ENCODE measurements around the gene PRKCSH. TPM values are rescaled to one million over a fixed set of nuclear protein-coding genes. Genes with fewer than 3 reads are reported as not detected.

Gene PRKCSH
- total and polyA plus RNA-seq, 5 donors from 2014 or later = 29.0 to 244 (median 32.5) TPM

- DNase-seq (no peak), ATAC-seq (ENCODE audit: low read depth in 2 of 2) (no peak)
- Mint-ChIP-seq H3K36me3 (peaks cover 26% of the 10 kb centered on the region), H3K27me3 (no peaks in the 10 kb centered on the region), H3K4me1 (no peaks in the 10 kb centered on the region), H3K27ac (peak overlapping the region in 1 of 3 donors; percentile 20), H3K9me3 (no peaks in the 10 kb centered on the region), H3K4me3 (no peak overlapping the region)
- peaks cover 12% of the 10 kb centered on the region for H3K36me3 ChIP-seq (ENCODE audit: control insufficient read depth, insufficient read depth, low read length)
- H3K27me3 ChIP-seq (ENCODE audit: control insufficient read depth, insufficient read depth, low read length) = no peaks in the 10 kb centered on the region
- no peak overlapping the region for H3K4me3 ChIP-seq (ENCODE audit: low read depth, low read length)
- H3K27ac ChIP-seq (ENCODE audit: insufficient read depth, low read length, poor library complexity, severe bottlenecking) = no peak overlapping the region
- no peaks in the 10 kb centered on the region for H3K9me3 ChIP-seq (ENCODE audit: control insufficient read depth in 2 of 2, low read length in 2 of 2)
- H3K4me1 ChIP-seq (ENCODE audit: control insufficient read depth, insufficient read depth, low read length, poor library complexity, severe bottlenecking) = no peaks in the 10 kb centered on the region
These were observed 60.5 kb downstream of the PRKCSH start for GRCh38 chr19:11495885-11496284.

GRCh38 chr19:11496391-11497163 is 61.1 kb downstream of the PRKCSH start:
- H3K4me1 ChIP-seq (ENCODE audit: control insufficient read depth, insufficient read depth, low read length, poor library complexity, severe bottlenecking) = no peaks in the 10 kb centered on the region
- Mint-ChIP-seq H3K27ac (peak overlapping the region in 1 of 3 donors; percentile 29), H3K4me1 (peaks cover 0 to 3% (median under 1%) of the 10 kb centered on the region in 4 donors), H3K9me3 (no peaks in the 10 kb centered on the region), H3K4me3 (no peak overlapping the region), H3K27me3 (no peaks in the 10 kb centered on the region), H3K36me3 (peaks cover 25% of the 10 kb centered on the region)
- DNase-seq (peak; percentile 41 to 60 (median 52)), ATAC-seq (ENCODE audit: low read depth in 2 of 2) (peak in 1 of 2 donors; percentile 34)
- H3K27me3 ChIP-seq (ENCODE audit: control insufficient read depth, insufficient read depth, low read length) = no peaks in the 10 kb centered on the region
- H3K9me3 ChIP-seq (ENCODE audit: control insufficient read depth in 2 of 2, low read length in 2 of 2) = no peaks in the 10 kb centered on the region
- no peak overlapping the region for H3K4me3 ChIP-seq (ENCODE audit: low read depth, low read length)
- H3K27ac ChIP-seq (ENCODE audit: insufficient read depth, low read length, poor library complexity, severe bottlenecking) = no peak overlapping the region
- peaks cover 9% of the 10 kb centered on the region for H3K36me3 ChIP-seq (ENCODE audit: control insufficient read depth, insufficient read depth, low read length)

- Histone ChIP-seq H3K36me3 (ENCODE audit: control insufficient read depth, insufficient read depth, low read length) (peaks cover 5% of the 10 kb centered on the region), H3K9me3 (ENCODE audit: control insufficient read depth in 2 of 2, low read length in 2 of 2) (no peaks in the 10 kb centered on the region), H3K4me1 (ENCODE audit: control insufficient read depth, insufficient read depth, low read length, poor library complexity, severe bottlenecking) (peaks cover under 1% of the 10 kb centered on the region), H3K27ac (ENCODE audit: insufficient read depth, low read length, poor library complexity, severe bottlenecking) (no peak overlapping the region), H3K4me3 (ENCODE audit: low read depth, low read length) (no peak overlapping the region), H3K27me3 (ENCODE audit: control insufficient read depth, insufficient read depth, low read length) (no peaks in the 10 kb centered on the region)
- H3K9me3 Mint-ChIP-seq = no peaks in the 10 kb centered on the region
- H3K36me3 Mint-ChIP-seq = peaks cover 29% of the 10 kb centered on the region
- H3K4me3 Mint-ChIP-seq = no peak overlapping the region
- DNase-seq (no peak), ATAC-seq (ENCODE audit: low read depth in 2 of 2) (no peak)
- no peaks in the 10 kb centered on the region for H3K27me3 Mint-ChIP-seq
- peaks cover 0 to 12% (median 7%) of the 10 kb centered on the region in 4 donors for H3K4me1 Mint-ChIP-seq
- no peak overlapping the region for H3K27ac Mint-ChIP-seq
These were observed 63.8 kb downstream of the PRKCSH start for GRCh38 chr19:11499220-11499726.

GRCh38 chr19:11499890-11500420 is 64.5 kb downstream of the PRKCSH start:
- Mint-ChIP-seq H3K4me3 (no peak overlapping the region), H3K36me3 (peaks cover 27% of the 10 kb centered on the region), H3K9me3 (no peaks in the 10 kb centered on the region), H3K4me1 (peaks cover 3 to 19% (median 13%) of the 10 kb centered on the region in 4 donors), H3K27me3 (no peaks in the 10 kb centered on the region), H3K27ac (peak overlapping the region in 1 of 3 donors; percentile 77)
- Histone ChIP-seq H3K27me3 (ENCODE audit: control insufficient read depth, insufficient read depth, low read length) (no peaks in the 10 kb centered on the region), H3K9me3 (ENCODE audit: control insufficient read depth in 2 of 2, low read length in 2 of 2) (no peaks in the 10 kb centered on the region), H3K36me3 (ENCODE audit: control insufficient read depth, insufficient read depth, low read length) (peaks cover 5% of the 10 kb centered on the region), H3K27ac (ENCODE audit: insufficient read depth, low read length, poor library complexity, severe bottlenecking) (no peak overlapping the region), H3K4me1 (ENCODE audit: control insufficient read depth, insufficient read depth, low read length, poor library complexity, severe bottlenecking) (peaks cover 7% of the 10 kb centered on the region), H3K4me3 (ENCODE audit: low read depth, low read length) (no peak overlapping the region)
- no peak for ATAC-seq (ENCODE audit: low read depth in 2 of 2)
- no peak for DNase-seq

Other genes with a start within 250 kb of the PRKCSH start
- gene KANK2, start 238.1 kb upstream of the PRKCSH start, total RNA-seq = 0.74 TPM
- under 1 TPM in 3 of 4 donors, not detected in 1; 0.16 to 0.52 (median 0.29) TPM for gene KANK2, start 238.1 kb upstream of the PRKCSH start, polyA plus RNA-seq
- gene ANGPTL8, start 196.0 kb upstream of the PRKCSH start, total RNA-seq = not detected
- not detected for gene ANGPTL8, start 196.0 kb upstream of the PRKCSH start, polyA plus RNA-seq
- gene DOCK6, start 173.1 kb upstream of the PRKCSH start, total RNA-seq = 2.8 TPM
- 1 to 10 TPM in 1 of 4 donors, under 1 TPM in 2, not detected in 1; 0.07 to 1.1 (median 0.12) TPM for gene DOCK6, start 173.1 kb upstream of the PRKCSH start, polyA plus RNA-seq
- not detected for gene TSPAN16, start 139.5 kb upstream of the PRKCSH start, total RNA-seq
- gene TSPAN16, start 139.5 kb upstream of the PRKCSH start, polyA plus RNA-seq = not detected
- gene RAB3D, start 96.0 kb upstream of the PRKCSH start, total RNA-seq = 13.4 TPM
- gene RAB3D, start 96.0 kb upstream of the PRKCSH start, polyA plus RNA-seq = 1 to 10 TPM; 5.1 to 7.6 (median 6.0) TPM
- gene TMEM205, start 89.4 kb upstream of the PRKCSH start, total RNA-seq = 24.0 TPM
- 10 to 100 TPM; 69.0 to 88.3 (median 73.8) TPM for gene TMEM205, start 89.4 kb upstream of the PRKCSH start, polyA plus RNA-seq
- 66.5 TPM for gene CCDC159, start 89.1 kb upstream of the PRKCSH start, total RNA-seq
- 10 to 100 TPM; 18.7 to 23.1 (median 21.7) TPM for gene CCDC159, start 89.1 kb upstream of the PRKCSH start, polyA plus RNA-seq
- gene PLPPR2, start 80.2 kb upstream of the PRKCSH start, total RNA-seq = 10.4 TPM
- gene PLPPR2, start 80.2 kb upstream of the PRKCSH start, polyA plus RNA-seq = 1 to 10 TPM in 3 of 4 donors, under 1 TPM in 1; 0.86 to 2.4 (median 2.1) TPM
- 3.0 TPM for gene SWSAP1, start 61.0 kb upstream of the PRKCSH start, total RNA-seq
- 1 to 10 TPM; 5.6 to 8.4 (median 7.0) TPM for gene SWSAP1, start 61.0 kb upstream of the PRKCSH start, polyA plus RNA-seq
- 10.3 TPM for gene EPOR, start 51.3 kb upstream of the PRKCSH start, total RNA-seq
- gene EPOR, start 51.3 kb upstream of the PRKCSH start, polyA plus RNA-seq = 1 to 10 TPM; 7.3 to 9.2 (median 8.9) TPM
- gene RGL3, start 16.3 kb upstream of the PRKCSH start, total RNA-seq = not detected
- gene RGL3, start 16.3 kb upstream of the PRKCSH start, polyA plus RNA-seq = not detected
- gene ODAD3, start 514 bp upstream of the PRKCSH start, total RNA-seq = not detected
- gene ODAD3, start 514 bp upstream of the PRKCSH start, polyA plus RNA-seq = not detected
- not detected for gene ELAVL3, start 45.4 kb downstream of the PRKCSH start, total RNA-seq
- gene ELAVL3, start 45.4 kb downstream of the PRKCSH start, polyA plus RNA-seq = not detected
- gene ZNF653, start 70.2 kb downstream of the PRKCSH start, total RNA-seq = 12.2 TPM
- gene ZNF653, start 70.2 kb downstream of the PRKCSH start, polyA plus RNA-seq = 1 to 10 TPM; 1.3 to 2.9 (median 2.6) TPM
- 39.3 TPM for gene ECSIT, start 93.5 kb downstream of the PRKCSH start, total RNA-seq
- gene ECSIT, start 93.5 kb downstream of the PRKCSH start, polyA plus RNA-seq = 10 to 100 TPM; 27.3 to 39.2 (median 36.1) TPM
- not detected for gene CNN1, start 103.2 kb downstream of the PRKCSH start, total RNA-seq
- not detected for gene CNN1, start 103.2 kb downstream of the PRKCSH start, polyA plus RNA-seq
- 48.9 TPM for gene ELOF1, start 123.6 kb downstream of the PRKCSH start, total RNA-seq
- gene ELOF1, start 123.6 kb downstream of the PRKCSH start, polyA plus RNA-seq = 100 to 1,000 TPM; 105 to 113 (median 108) TPM
- 40.4 TPM for gene ACP5, start 142.0 kb downstream of the PRKCSH start, total RNA-seq
- 10 to 100 TPM; 21.6 to 33.5 (median 32.3) TPM for gene ACP5, start 142.0 kb downstream of the PRKCSH start, polyA plus RNA-seq
- gene ZNF627, start 161.8 kb downstream of the PRKCSH start, total RNA-seq = 6.4 TPM
- 10 to 100 TPM; 10.6 to 14.3 (median 10.9) TPM for gene ZNF627, start 161.8 kb downstream of the PRKCSH start, polyA plus RNA-seq

Data from CD4-positive, CD25-positive, alpha-beta regulatory T cell (primary cell).